RWPE1 (cell line): ENCODE data around the gene MUC5AC.
"Not testable (repeated sequence)": the region's sequence is repeated elsewhere in the genome, so short reads cannot be mapped to it uniquely, and the experiment has no call there.

Experiments used
- CTCF ChIA-PET: fragments of 350-600 bp; sonication (Branson Sonifier 250); formaldehyde crosslinking; extraction: SDS; loops from one replicate; lab custom pipeline; 2021; lab: Yijun Ruan, JAX
- POLR2A ChIA-PET: fragments of 400-600 bp; formaldehyde crosslinking; extraction: SDS; loops from one replicate; lab custom pipeline; 2020; ENCODE audit warnings: antibody characterized with exemption; ENCODE audit not compliant: low non-redundant PET; lab: Yijun Ruan, JAX
- DNase-seq: peaks from one replicate; pipeline ENCODE4 v3.0.0; 2012; ENCODE audit warnings: low spot score
- H3K27ac ChIP-seq: fragments of 450-650 bp; 2 replicates; pipeline ENCODE4 v1.5.1; 2017
- TF ChIP-seq, protein P1 (sequence below): fragments of 450-650 bp; conservative IDR thresholded peaks from 2 replicates; pipeline ENCODE4 v1.5.1; 2017; ENCODE audit warnings: low read depth, mild to moderate bottlenecking

Gene MUC5AC

GRCh38 chr11:1163321-1163910 is 5.7 kb downstream of the MUC5AC start:
- no peak for DNase-seq
- POLR2A ChIA-PET = no interaction called here
- CTCF ChIA-PET = interaction anchor here (0.6 kb wide), 1 partner anchor 240 kb away, joined by 4 read pairs; no protein-coding TSS in a partner anchor
- TF ChIP-seq, protein P1, sequence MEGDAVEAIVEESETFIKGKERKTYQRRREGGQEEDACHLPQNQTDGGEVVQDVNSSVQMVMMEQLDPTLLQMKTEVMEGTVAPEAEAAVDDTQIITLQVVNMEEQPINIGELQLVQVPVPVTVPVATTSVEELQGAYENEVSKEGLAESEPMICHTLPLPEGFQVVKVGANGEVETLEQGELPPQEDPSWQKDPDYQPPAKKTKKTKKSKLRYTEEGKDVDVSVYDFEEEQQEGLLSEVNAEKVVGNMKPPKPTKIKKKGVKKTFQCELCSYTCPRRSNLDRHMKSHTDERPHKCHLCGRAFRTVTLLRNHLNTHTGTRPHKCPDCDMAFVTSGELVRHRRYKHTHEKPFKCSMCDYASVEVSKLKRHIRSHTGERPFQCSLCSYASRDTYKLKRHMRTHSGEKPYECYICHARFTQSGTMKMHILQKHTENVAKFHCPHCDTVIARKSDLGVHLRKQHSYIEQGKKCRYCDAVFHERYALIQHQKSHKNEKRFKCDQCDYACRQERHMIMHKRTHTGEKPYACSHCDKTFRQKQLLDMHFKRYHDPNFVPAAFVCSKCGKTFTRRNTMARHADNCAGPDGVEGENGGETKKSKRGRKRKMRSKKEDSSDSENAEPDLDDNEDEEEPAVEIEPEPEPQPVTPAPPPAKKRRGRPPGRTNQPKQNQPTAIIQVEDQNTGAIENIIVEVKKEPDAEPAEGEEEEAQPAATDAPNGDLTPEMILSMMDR = no peak
- no peak overlapping the region for H3K27ac ChIP-seq

GRCh38 chr11:1163911-1164735 is 6.4 kb downstream of the MUC5AC start:
- TF ChIP-seq, protein P1 = no peak
- ChIA-PET POLR2A (no interaction called here), CTCF (no interaction called here)
- DNase-seq = no peak
- no peak overlapping the region for H3K27ac ChIP-seq

DNA sequence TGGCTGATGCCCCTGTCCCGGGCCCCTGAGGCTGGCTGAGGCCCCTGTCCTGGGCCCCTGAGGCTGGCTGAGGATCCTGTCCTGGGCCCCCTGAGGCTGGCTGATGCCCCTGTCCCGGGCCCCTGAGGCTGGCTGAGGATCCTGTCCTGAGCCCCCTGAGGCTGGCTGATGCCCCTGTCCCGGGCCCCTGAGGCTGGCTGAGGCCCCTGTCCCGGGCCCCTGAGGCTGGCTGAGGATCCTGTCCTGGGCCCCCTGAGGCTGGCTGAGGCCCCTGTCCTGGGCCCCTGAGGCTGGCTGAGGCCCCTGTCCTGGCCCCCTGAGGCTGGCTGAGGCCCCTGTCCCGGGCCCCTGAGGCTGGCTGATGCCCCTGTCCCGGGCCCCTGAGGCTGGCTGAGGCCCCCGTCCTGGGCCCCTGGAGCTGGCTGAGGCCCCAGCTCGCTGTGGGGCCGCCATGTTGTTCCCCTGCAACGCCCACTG is 7.1 kb downstream of the MUC5AC start:
- H3K27ac ChIP-seq, POLR2A ChIA-PET, DNase-seq, CTCF ChIA-PET: not testable (repeated sequence)

GRCh38 chr11:1165256-1166041 is 7.7 kb downstream of the MUC5AC start:
- ChIA-PET CTCF (no interaction called here), POLR2A (no interaction called here)
- TF ChIP-seq, protein P1 = no peak
- DNase-seq = no peak
- no peak overlapping the region for H3K27ac ChIP-seq

DNA sequence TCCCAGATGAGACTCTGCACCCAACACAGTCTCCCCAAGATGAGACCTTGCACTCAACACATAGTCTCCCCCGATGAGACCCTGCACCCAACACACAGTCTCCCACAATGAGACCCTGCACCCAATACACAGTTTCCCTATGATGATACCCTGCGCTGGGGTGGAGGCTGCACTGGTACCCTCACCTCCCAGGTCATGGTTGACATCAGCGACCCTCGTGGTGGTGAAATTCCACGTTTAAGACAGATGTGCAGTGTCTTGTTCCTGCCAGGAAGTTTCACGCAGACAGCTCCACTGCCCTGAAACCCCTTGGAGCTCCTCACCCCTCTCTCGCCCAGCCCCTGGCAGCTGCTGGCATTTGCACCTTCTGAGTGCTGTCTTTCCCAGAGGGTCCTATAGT is 9.5 kb downstream of the MUC5AC start:
- POLR2A ChIA-PET = no interaction called here

DNA sequence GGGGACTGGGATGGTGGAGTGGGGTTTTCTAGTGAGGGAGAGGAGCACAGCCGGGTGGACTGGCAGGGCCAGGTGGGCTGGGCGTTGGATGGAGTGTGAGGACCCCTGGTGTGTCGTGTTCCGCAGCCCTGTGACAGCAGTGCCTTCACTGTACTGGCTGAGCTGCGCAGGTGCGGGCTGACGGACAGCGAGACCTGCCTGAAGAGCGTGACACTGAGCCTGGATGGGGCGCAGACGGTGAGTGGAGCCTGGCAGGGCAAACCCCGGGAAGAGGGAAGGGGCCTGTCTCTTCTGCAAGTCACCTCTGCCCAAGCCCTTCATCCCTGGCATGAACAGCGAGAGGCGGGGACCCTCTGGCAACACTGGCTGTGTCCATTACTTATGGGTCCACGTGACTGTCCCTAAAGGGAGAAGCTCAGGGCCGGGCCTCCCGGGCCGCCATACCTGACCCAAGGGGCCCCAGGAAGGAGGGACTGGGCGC is 10.0 kb downstream of the MUC5AC start:
- POLR2A ChIA-PET = no interaction called here
- DNase-seq = no peak

More for the DNA sequence above, 9.5 kb downstream of the MUC5AC start:
- CTCF ChIA-PET = no interaction called here
- TF ChIP-seq, protein P1 = no peak
- DNase-seq = no peak
- H3K27ac ChIP-seq = no peak overlapping the region

More for the DNA sequence above, 10.0 kb downstream of the MUC5AC start:
- H3K27ac ChIP-seq = no peak overlapping the region
- CTCF ChIA-PET = no interaction called here
- TF ChIP-seq, protein P1 = no peak
